ENCODE measurements around the gene SH3GLB1. TPM values are rescaled to one million over a fixed set of nuclear protein-coding genes. Genes with fewer than 3 reads are reported as not detected.
"Not testable (repeated sequence)": the region's sequence is repeated elsewhere in the genome, so short reads cannot be mapped to it uniquely, and the experiment has no call there.

Gene SH3GLB1
- total RNA-seq, result 140 and 148 TPM in 2 replicates
- polyA plus RNA-seq, result 43.3 and 43.7 TPM in 2 replicates
- polyA plus RNA-seq (2011; cell fraction: cytosol; rRNA removed), result 59.6 and 62.5 TPM in 2 replicates
- 42.9 and 49.5 TPM in 2 replicates for polyA plus RNA-seq (2011; cell fraction: nucleus; rRNA removed)
- 91.5 and 140 TPM in 2 replicates for polyA plus RNA-seq (2012)
- polyA minus RNA-seq, result 66.7 and 70.2 TPM in 2 replicates
- polyA minus RNA-seq (2011; cell fraction: cytosol; rRNA and poly(A)+ RNA removed), result 12.6 TPM
- 46.3 and 55.6 TPM in 2 replicates for polyA minus RNA-seq (2011; cell fraction: nucleus; rRNA and poly(A)+ RNA removed)
- percentile 98 among the genes with signal in this experiment for Bru-seq, nascent RNA
- percentile 98 among the genes with signal in this experiment for BruChase-seq, experiment 1, labeled RNA remaining after a 6-hour chase
- percentile 96 among the genes with signal in this experiment for BruChase-seq, experiment 2, labeled RNA remaining after a 2-hour chase
- long read RNA-seq, full-length matches to known transcripts, result 349 of 401 reads
- long read RNA-seq, partial matches to known transcripts, result 4 of 401 reads
- long read RNA-seq, other reads (novel, unspliced or antisense), result 48 of 401 reads

DNA sequence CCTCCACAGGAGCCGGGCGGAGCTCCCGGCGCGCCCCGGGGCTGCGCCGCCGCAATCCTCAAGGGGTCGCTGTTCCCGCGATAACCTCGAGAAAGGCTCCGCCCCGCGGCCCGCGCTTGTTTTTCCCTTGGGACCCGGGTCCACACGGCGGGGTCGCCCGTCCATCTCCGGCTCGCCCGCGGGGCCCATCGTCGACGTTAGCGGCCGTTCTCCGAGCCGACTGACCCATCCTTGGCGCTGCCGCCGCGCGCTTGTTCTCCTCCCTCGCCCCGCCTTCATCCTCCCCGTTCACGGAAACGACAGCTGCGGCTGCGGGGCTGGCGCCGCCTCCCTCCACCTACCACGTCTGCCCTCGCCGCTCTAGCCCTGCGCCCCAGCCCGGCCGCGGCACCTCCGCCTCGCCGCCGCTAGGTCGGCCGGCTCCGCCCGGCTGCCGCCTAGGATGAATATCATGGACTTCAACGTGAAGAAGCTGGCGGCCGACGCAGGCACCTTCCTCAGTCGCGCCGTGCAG lies at the start of gene SH3GLB1:
Gene SH3GLB1 (plus strand): TSS at position 119 of the 514 bp plus-strand sequence. CDS start 324 bp downstream, at position 443.
- peaks cover 6% of the 10 kb centered on the region for H4K20me1 ChIP-seq (replicated peaks; ENCODE audit: control insufficient read depth, extremely low read depth, insufficient read depth, low read length)
- peak; percentile 49 for FAIRE-seq
- H2AFZ ChIP-seq (ENCODE audit: low read depth, low read length), result peak within 1 kb of the TSS; percentile 90
- no peaks in the 10 kb centered on the region for H3K36me3 ChIP-seq (ENCODE audit: control insufficient read depth in 2 of 2, extremely low read depth in 1 of 2, insufficient read depth in 2 of 2, low read length in 2 of 2)
- TF ChIP-seq FOS (IDR thresholded peaks at IDR 0.05; ENCODE audit: borderline replicate concordance, insufficient read depth, low read length) (no peak), POLR2AphosphoS5 (IDR thresholded peaks at IDR 0.05; ENCODE audit: insufficient read depth, low read depth, low read length) (peak; percentile 58), MYC (IDR thresholded peaks at IDR 0.05; ENCODE audit: low read depth, low read length) (peak; percentile 10), POLR2A (IDR thresholded peaks at IDR 0.05; ENCODE audit: low read depth, low read length) (peak; percentile 78)
- TF ChIP-seq, protein P1, sequence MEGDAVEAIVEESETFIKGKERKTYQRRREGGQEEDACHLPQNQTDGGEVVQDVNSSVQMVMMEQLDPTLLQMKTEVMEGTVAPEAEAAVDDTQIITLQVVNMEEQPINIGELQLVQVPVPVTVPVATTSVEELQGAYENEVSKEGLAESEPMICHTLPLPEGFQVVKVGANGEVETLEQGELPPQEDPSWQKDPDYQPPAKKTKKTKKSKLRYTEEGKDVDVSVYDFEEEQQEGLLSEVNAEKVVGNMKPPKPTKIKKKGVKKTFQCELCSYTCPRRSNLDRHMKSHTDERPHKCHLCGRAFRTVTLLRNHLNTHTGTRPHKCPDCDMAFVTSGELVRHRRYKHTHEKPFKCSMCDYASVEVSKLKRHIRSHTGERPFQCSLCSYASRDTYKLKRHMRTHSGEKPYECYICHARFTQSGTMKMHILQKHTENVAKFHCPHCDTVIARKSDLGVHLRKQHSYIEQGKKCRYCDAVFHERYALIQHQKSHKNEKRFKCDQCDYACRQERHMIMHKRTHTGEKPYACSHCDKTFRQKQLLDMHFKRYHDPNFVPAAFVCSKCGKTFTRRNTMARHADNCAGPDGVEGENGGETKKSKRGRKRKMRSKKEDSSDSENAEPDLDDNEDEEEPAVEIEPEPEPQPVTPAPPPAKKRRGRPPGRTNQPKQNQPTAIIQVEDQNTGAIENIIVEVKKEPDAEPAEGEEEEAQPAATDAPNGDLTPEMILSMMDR (IDR thresholded peaks at IDR 0.05; ENCODE audit: extremely low read depth in 1 of 2, insufficient read depth in 1 of 2, low read depth in 1 of 2, low read length in 2 of 2), result peak; percentile 96
- TF ChIP-seq, protein P2, sequence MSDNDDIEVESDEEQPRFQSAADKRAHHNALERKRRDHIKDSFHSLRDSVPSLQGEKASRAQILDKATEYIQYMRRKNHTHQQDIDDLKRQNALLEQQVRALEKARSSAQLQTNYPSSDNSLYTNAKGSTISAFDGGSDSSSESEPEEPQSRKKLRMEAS (IDR thresholded peaks at IDR 0.05; ENCODE audit: insufficient read depth, insufficient read length), result no peak
- no TSS peak for BruUV-seq (replicated peaks)
- H3K9me1 ChIP-seq (replicated peaks; ENCODE audit: control insufficient read depth, extremely low read depth, insufficient read depth, low read length), result no peaks in the 10 kb centered on the region
- peak within 1 kb of the TSS; percentile 94 for H3K4me2 ChIP-seq (ENCODE audit: insufficient read depth, low read length)
- H3K9ac ChIP-seq (replicated peaks; ENCODE audit: extremely low read depth, insufficient read depth, low read length), result peak within 1 kb of the TSS; percentile 95
- CTCF ChIA-PET, result interaction anchor here (0.5 to 6.7 kb wide), 43 partner anchors 8 to 1428 kb away, joined by 3 to 121 read pairs (median 5); partner anchors contain the start of genes BCL10 and ODF2L
- peak; percentile 91 for DNase-seq (ENCODE audit: low read depth, low spot score)
- no peaks in the 10 kb centered on the region for H3K27me3 ChIP-seq (ENCODE audit: control insufficient read depth in 2 of 2, insufficient read depth in 2 of 2, low read length in 2 of 2)
- H3K4me3 ChIP-seq (replicated peaks in 1 of 3; ENCODE audit: insufficient read depth in 1 of 3, low read depth in 1 of 3, low read length in 3 of 3), result peak within 1 kb of the TSS; percentile 88 to 96 (median 94)
- POLR2A ChIA-PET, result interaction anchor here (0.6 to 2.3 kb wide), 5 partner anchors 9 to 210 kb away, joined by 3 to 13 read pairs (median 3); partner anchors contain the start of gene HS2ST1
- intact Hi-C loops (cut with micrococcal nuclease) (loop anchor here (1.0 to 10.0 kb wide), 7 partner anchors 8 to 380 kb away; partner anchors contain the start of genes HS2ST1 and SELENOF), dilution Hi-C loops (cut with MboI; ENCODE audit: extremely low pct_ligation_motif_present, low sequenced_read_pairs) (no loop called here)
- peaks cover 47% of the 10 kb centered on the region for H3K79me2 ChIP-seq (ENCODE audit: control insufficient read depth, insufficient read depth, low read length)
- no peaks in the 10 kb centered on the region for H3K9me3 ChIP-seq (replicated peaks; ENCODE audit: control insufficient read depth, insufficient read depth, low read length)
- H3K4me1 ChIP-seq (ENCODE audit: control insufficient read depth, extremely low read depth, insufficient read depth, low read length), result peaks cover 28% of the 10 kb centered on the region
- peak within 1 kb of the TSS; percentile 85 for H3K27ac ChIP-seq (ENCODE audit: insufficient read depth, low read depth, low read length)

GRCh38 chr1:86658381-86658780 lies 46.0 kb upstream of the SH3GLB1 start:
- H4K20me1 ChIP-seq (replicated peaks; ENCODE audit: control insufficient read depth, extremely low read depth, insufficient read depth, low read length); dilution Hi-C loops (cut with MboI; ENCODE audit: extremely low pct_ligation_motif_present, low sequenced_read_pairs); POLR2A ChIA-PET; DNase-seq (ENCODE audit: low read depth, low spot score); H3K4me3 ChIP-seq (replicated peaks in 1 of 3; ENCODE audit: insufficient read depth in 1 of 3, low read depth in 1 of 3, low read length in 3 of 3); H3K27me3 ChIP-seq (ENCODE audit: control insufficient read depth in 2 of 2, insufficient read depth in 2 of 2, low read length in 2 of 2); H3K27ac ChIP-seq (ENCODE audit: insufficient read depth, low read depth, low read length); H2AFZ ChIP-seq (ENCODE audit: low read depth, low read length); H3K4me2 ChIP-seq (ENCODE audit: insufficient read depth, low read length); H3K9me1 ChIP-seq (replicated peaks; ENCODE audit: control insufficient read depth, extremely low read depth, insufficient read depth, low read length); H3K4me1 ChIP-seq (ENCODE audit: control insufficient read depth, extremely low read depth, insufficient read depth, low read length); H3K36me3 ChIP-seq (ENCODE audit: control insufficient read depth in 2 of 2, extremely low read depth in 1 of 2, insufficient read depth in 2 of 2, low read length in 2 of 2); intact Hi-C loops (cut with micrococcal nuclease); H3K9me3 ChIP-seq (replicated peaks; ENCODE audit: control insufficient read depth, insufficient read depth, low read length); BruUV-seq (replicated peaks); H3K79me2 ChIP-seq (ENCODE audit: control insufficient read depth, insufficient read depth, low read length); FAIRE-seq; H3K9ac ChIP-seq (replicated peaks; ENCODE audit: extremely low read depth, insufficient read depth, low read length): not testable (repeated sequence)
- CTCF ChIA-PET, result interaction anchor here (1.1 kb wide), 1 partner anchor 10 kb away, joined by 3 read pairs; no protein-coding TSS in a partner anchor
